ENCODE results near the gene HIVEP3.

Gene HIVEP3

GRCh38 chr1:41726292-41726691, 192.4 kb downstream of the HIVEP3 start:
- DNase-seq: no peak

GRCh38 chr1:41724926-41725325, 193.8 kb downstream of the HIVEP3 start:
- DNase-seq: no peak

- DNase-seq: no peak
Observed at GRCh38 chr1:41724248-41724647, 194.5 kb downstream of the HIVEP3 start.

GRCh38 chr1:41723786-41724185, 194.9 kb downstream of the HIVEP3 start:
- DNase-seq: no peak

GRCh38 chr1:41722184-41722583, 196.5 kb downstream of the HIVEP3 start:
- DNase-seq: no peak

- DNase-seq: no peak
Observed at GRCh38 chr1:41720861-41721410, 197.8 kb downstream of the HIVEP3 start.

GRCh38 chr1:41719590-41719989, 199.1 kb downstream of the HIVEP3 start:
- DNase-seq: no peak

- DNase-seq: no peak
Observed at GRCh38 chr1:41719128-41719527, 199.6 kb downstream of the HIVEP3 start.

GRCh38 chr1:41718497-41718896, 200.2 kb downstream of the HIVEP3 start:
- DNase-seq: no peak

GRCh38 chr1:41716188-41717130, 202.3 kb downstream of the HIVEP3 start:
- no peak for DNase-seq

- no peak for DNase-seq
Observed at GRCh38 chr1:41715441-41716095, 203.2 kb downstream of the HIVEP3 start.

GRCh38 chr1:41714638-41715389, 203.9 kb downstream of the HIVEP3 start:
- DNase-seq: no peak

- DNase-seq: no peak
Observed at GRCh38 chr1:41713557-41714327, 205.0 kb downstream of the HIVEP3 start.

GRCh38 chr1:41713141-41713540, 205.6 kb downstream of the HIVEP3 start:
- DNase-seq: no peak

- no peak for DNase-seq
Observed at GRCh38 chr1:41712695-41713094, 206.0 kb downstream of the HIVEP3 start.

GRCh38 chr1:41712081-41712480, 206.6 kb downstream of the HIVEP3 start:
- no peak for DNase-seq

GRCh38 chr1:41711581-41711980, 207.1 kb downstream of the HIVEP3 start:
- no peak for DNase-seq

GRCh38 chr1:41710980-41711379, 207.7 kb downstream of the HIVEP3 start:
- no peak for DNase-seq

GRCh38 chr1:41709873-41710272, 208.8 kb downstream of the HIVEP3 start:
- DNase-seq: no peak

GRCh38 chr1:41709331-41709730, 209.4 kb downstream of the HIVEP3 start:
- DNase-seq: no peak

GRCh38 chr1:41708332-41708731, 210.4 kb downstream of the HIVEP3 start:
- DNase-seq: no peak

- DNase-seq: no peak
Observed at GRCh38 chr1:41707793-41708192, 210.9 kb downstream of the HIVEP3 start.

All from stimulated activated CD4-positive, alpha-beta T cell treated with anti-CD3 and anti-CD28 coated beads, Interleukin-4, amount 100 ng/mL, for 1 hour (primary cell).